Ishikawa (cell line): ENCODE measurements around the gene LHPP.

Experiments
- EP300 ChIP-seq: IDR thresholded peaks from 2 replicates; pipeline ENCODE4 v1.6.1; 2012; ENCODE audit warnings: borderline replicate concordance
- NFIC ChIP-seq: IDR thresholded peaks from 2 replicates; pipeline ENCODE4 v1.6.1; 2012
- RAD21 ChIP-seq: IDR thresholded peaks from 2 replicates; pipeline ENCODE4 v1.6.1; 2012; ENCODE audit warnings: low read depth
- TAF1 ChIP-seq: IDR thresholded peaks from 2 replicates; pipeline ENCODE4 v1.6.1; 2012; ENCODE audit warnings: low read depth, mild to moderate bottlenecking
- ZBTB7A ChIP-seq: IDR thresholded peaks from 2 replicates; pipeline ENCODE4 v1.6.1; 2012; ENCODE audit warnings: low read depth

DNA sequence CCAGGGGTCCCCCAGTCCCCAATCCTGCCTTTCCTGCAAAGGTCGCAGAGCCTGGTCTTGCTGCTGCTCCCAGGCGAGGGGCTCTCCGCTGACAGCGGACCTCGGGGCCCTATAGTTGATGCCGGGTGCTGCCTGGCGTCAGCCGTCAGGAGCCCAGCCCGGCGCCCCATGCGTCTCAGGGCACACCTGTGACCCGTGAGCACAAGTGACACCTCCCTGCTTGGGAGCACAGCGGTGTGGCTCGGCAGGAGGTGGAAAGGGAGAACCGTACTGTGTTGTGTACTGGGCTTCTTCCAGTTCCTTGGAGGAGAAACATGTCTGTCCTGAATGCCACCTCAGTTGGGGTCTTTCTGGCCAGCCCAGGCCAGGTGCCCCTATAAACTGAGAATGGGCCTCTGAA lies 56.7 kb downstream of the LHPP start:
- TF ChIP-seq ZBTB7A, result no peak
- TF ChIP-seq TAF1, result no peak
- TF ChIP-seq NFIC, result no peak
- no peak for TF ChIP-seq RAD21
- no peak for TF ChIP-seq EP300
